Thoracic aorta (tissue), 2 donors: ENCODE measurements around the gene PYGO2. TPM values are rescaled to one million over a fixed set of nuclear protein-coding genes. Genes with fewer than 3 reads are reported as not detected.

Experiments used
- ATAC-seq: fragments of 150-250 bp; one replicate; pipeline ENCODE4 v1.8.0; 2017; ENCODE audit warnings: low read depth; ENCODE audit not compliant: insufficient number of reproducible peaks, low FRiP score
- DNase-seq: peaks from one replicate; pipeline ENCODE4 v3.0.0-alpha.2; 2020; ENCODE audit warnings: low spot score
- H3K27ac ChIP-seq, 2 donors: fragments of 200-600 bp; sonication (generic); 1 replicate in 1 of 2; 2 replicates in 1 of 2; pipeline ENCODE4 v1.5.1; 2016; ENCODE audit warnings: mild to moderate bottlenecking in 2 of 2, moderate library complexity in 2 of 2
- H3K27me3 ChIP-seq: fragments of 200-600 bp; sonication (generic); replicated peaks from 2 replicates; pipeline ENCODE4 v1.6.0; 2016; ENCODE audit warnings: mild to moderate bottlenecking; ENCODE audit not compliant: insufficient read depth
- H3K36me3 ChIP-seq: fragments of 200-600 bp; sonication (generic); one replicate; pipeline ENCODE4 v1.5.1; 2016
- H3K4me1 ChIP-seq, 2 donors: fragments of 200-600 bp; sonication (generic); 1 replicate in 1 of 2; 2 replicates in 1 of 2; pipeline versions ENCODE4 v1.5.1 to v1.6.0; 2016; ENCODE audit warnings: low read depth in 2 of 2, mild to moderate bottlenecking in 1 of 2; ENCODE audit not compliant: control insufficient read depth in 1 of 2
- H3K4me3 ChIP-seq: fragments of 200-600 bp; sonication (generic); 2 replicates; pipeline ENCODE4 v1.5.1; 2016; ENCODE audit warnings: mild to moderate bottlenecking
- H3K9me3 ChIP-seq: fragments of 200-600 bp; sonication (generic); 2 replicates; pipeline ENCODE4 v1.5.1; 2016
- total RNA-seq, 2 donors: library from RNA; depleted of rRNA; stranded (reverse); fragments of >200 nt; gene quantifications; one replicate each; pipeline versions ENCODE4 v1.1.0 to v1.2.3, GENCODE V29; 2016
- TF ChIP-seq, protein P1 (sequence below): fragments of 200-600 bp; sonication (generic); IDR thresholded peaks from one replicate; pipeline ENCODE4 v1.5.1; 2019; ENCODE audit warnings: antibody characterized with exemption

PYGO2 gene
- total RNA-seq, 2 donors from 2014 or later = 17.8 to 21.4 TPM

DNA sequence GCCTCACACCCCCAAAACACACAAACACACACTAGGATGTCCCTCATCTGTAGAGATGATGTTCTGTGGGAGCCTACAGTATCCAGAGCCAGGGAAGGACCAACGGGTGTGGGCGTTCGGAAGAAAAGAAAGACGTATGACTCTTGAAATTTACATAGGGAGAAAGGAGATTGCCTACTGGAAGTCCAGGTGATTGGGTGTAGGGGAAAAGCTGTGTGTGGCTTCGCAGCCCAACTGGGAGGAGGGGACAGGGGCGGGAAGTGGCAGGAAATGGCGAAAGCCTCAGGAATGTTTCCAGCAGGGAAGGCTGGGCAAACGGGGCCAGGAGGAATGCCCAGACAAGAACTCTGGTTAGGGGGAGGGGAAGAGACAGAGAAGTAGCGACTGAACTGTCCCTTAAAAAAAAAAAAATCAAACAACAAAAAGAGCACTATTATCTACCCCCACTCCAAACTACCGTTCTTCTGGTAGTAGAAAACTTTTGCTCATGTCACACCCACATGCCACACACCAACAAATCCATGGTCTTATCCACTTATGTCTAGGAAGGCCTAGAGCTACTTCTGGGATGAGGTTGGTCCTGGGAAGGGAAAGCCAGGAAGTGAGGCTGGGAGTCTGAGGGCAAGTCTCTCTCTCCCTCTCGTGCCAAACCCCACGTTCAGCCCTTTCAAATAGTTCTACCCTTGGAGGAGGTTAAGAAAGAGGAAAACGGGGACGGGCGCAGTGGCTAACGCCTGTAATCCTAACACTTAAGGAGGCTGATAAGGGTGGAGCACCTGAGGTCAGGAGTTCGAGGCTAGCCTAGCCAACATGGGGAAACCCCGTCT, 11.1 kb upstream of the PYGO2 start:
- Histone ChIP-seq H3K4me3 (peak overlapping the region; percentile 83), H3K36me3 (no peaks in the 10 kb centered on the region), H3K27me3 (no peaks in the 10 kb centered on the region), H3K27ac (peak overlapping the region; percentile 98 to 99), H3K4me1 (peaks cover 36 to 59% of the 10 kb centered on the region in 2 donors), H3K9me3 (no peaks in the 10 kb centered on the region)
- ATAC-seq = peak; percentile 15
- DNase-seq = peak; percentile 43
- TF ChIP-seq, protein P1, sequence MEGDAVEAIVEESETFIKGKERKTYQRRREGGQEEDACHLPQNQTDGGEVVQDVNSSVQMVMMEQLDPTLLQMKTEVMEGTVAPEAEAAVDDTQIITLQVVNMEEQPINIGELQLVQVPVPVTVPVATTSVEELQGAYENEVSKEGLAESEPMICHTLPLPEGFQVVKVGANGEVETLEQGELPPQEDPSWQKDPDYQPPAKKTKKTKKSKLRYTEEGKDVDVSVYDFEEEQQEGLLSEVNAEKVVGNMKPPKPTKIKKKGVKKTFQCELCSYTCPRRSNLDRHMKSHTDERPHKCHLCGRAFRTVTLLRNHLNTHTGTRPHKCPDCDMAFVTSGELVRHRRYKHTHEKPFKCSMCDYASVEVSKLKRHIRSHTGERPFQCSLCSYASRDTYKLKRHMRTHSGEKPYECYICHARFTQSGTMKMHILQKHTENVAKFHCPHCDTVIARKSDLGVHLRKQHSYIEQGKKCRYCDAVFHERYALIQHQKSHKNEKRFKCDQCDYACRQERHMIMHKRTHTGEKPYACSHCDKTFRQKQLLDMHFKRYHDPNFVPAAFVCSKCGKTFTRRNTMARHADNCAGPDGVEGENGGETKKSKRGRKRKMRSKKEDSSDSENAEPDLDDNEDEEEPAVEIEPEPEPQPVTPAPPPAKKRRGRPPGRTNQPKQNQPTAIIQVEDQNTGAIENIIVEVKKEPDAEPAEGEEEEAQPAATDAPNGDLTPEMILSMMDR = no peak

DNA sequence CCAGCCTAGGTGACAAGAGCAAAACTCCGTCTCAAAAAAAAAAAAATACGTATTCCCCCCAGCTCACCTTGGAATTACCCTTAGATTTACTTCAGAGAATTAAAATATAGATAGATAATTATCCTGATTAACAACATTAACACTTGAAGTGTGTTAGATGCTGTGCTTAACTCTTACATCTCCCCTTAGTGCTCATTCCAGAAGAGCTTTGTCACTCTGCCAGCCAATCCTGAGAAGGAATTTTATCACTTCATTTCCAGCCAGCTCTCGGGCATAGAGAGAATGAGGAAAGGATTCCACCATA, 10.6 kb upstream of the PYGO2 start:
- Histone ChIP-seq H3K4me3 (peak overlapping the region; percentile 83), H3K9me3 (no peaks in the 10 kb centered on the region), H3K36me3 (peaks cover 4% of the 10 kb centered on the region), H3K4me1 (peaks cover 36 to 59% of the 10 kb centered on the region in 2 donors), H3K27ac (peak overlapping the region; percentile 98 to 99), H3K27me3 (no peaks in the 10 kb centered on the region)
- DNase-seq (no peak), ATAC-seq (no peak)
- TF ChIP-seq, protein P1 = no peak

DNA sequence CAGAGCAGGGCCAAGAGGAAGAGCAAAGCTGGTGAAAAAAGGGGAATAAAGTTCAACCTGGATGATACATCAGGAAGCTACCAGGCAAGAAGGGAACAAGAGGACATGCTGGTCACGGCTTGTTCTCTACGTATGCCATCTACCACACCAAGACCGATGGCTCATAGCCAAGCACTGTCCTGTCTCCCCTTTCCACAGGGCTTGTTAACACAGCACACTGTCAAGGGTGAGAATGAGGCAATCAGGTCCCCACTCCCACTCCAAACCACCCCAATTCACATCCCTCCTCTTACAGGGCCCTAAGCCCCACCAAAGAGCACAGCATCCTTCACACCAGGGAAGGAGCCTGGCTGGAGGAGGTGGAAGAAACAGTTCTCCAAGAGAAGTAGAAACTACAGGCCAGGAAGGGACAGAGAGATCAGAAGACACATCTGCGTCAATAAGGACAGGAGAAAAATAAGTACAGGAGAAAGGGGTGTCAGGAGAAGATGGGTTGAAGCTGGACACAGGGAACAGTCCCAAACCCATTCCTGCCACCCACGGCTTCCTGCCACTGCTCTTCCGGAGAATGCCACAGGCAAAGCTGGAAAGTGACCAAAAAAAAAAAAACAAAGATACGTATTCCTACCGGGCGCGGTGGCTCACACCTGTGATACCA, 9.9 kb upstream of the PYGO2 start:
- H3K4me1 ChIP-seq = peaks cover 36 to 57% of the 10 kb centered on the region in 2 donors
- peaks cover 11% of the 10 kb centered on the region for H3K36me3 ChIP-seq
- DNase-seq (peak; percentile 29), ATAC-seq (no peak)
- no peaks in the 10 kb centered on the region for H3K27me3 ChIP-seq
- TF ChIP-seq, protein P1 = no peak
- peak overlapping the region; percentile 83 for H3K4me3 ChIP-seq
- no peaks in the 10 kb centered on the region for H3K9me3 ChIP-seq
- peak overlapping the region; percentile 98 to 99 for H3K27ac ChIP-seq

DNA sequence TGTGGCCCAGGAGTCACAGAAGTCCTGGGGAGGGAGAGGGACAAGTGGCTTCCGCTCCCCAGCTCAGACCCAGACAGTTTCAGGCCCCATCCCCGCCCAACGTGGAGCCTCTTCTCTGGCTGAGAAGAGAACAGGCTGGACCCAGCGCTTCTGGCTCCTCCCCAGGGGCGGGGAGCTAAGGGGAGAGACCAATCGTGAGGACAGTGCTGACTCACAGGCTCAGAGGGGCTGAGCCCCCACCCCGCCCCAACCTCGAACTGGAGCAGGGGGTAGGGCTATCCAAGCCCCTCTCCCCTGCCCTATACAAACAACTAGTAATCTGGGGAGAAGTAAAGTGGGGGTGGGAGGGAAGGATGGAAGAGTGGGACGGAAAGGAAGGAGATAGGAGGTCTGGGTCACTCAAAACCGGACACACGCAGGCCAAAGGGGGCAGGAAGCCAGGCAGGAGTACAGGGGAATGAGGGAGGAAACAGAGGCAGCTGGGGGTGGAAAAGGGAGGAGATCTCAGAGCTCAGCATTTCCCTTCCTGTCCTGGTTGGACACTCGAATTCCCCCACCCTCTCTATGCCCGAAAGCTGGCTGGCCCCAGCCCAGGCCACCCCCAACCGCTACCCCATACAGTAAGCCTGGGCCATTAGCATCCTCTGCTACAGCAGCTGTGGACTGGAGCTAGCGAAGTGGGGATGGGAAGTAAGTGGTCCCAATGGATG, 9.2 kb upstream of the PYGO2 start, which contains the start of gene SHC1:
Gene SHC1, minus strand, starts transcription at position 117 of the 710 bp plus-strand sequence. CDS start 221 bp downstream, outside the sequence.
- peak within 1 kb of the TSS; percentile 83 for H3K4me3 ChIP-seq
- H3K36me3 ChIP-seq = peaks cover 17% of the 10 kb centered on the region
- H3K4me1 ChIP-seq = peaks cover 33 to 51% of the 10 kb centered on the region in 2 donors
- DNase-seq (peak; percentile 77), ATAC-seq (peak; percentile 16)
- H3K9me3 ChIP-seq = no peaks in the 10 kb centered on the region
- no peaks in the 10 kb centered on the region for H3K27me3 ChIP-seq
- TF ChIP-seq, protein P1 = no peak
- H3K27ac ChIP-seq = peak within 1 kb of the TSS; percentile 98 to 99
